HepG2 (cell line): ENCODE data around the gene PNKD. TPM values are rescaled to one million over a fixed set of nuclear protein-coding genes. Genes with fewer than 3 reads are reported as not detected.

Experiments
- ATAC-seq: fragments of 200-7000 bp; cut with Tn5 transposase; 3 replicates; pipeline ENCODE4 v1.9.1; 2020; ENCODE audit warnings: mild to moderate bottlenecking, moderate library complexity
- BruUV-seq: library from RNA; stranded (reverse); fragments of 400-500 nt; replicated peaks from 2 replicates; lab custom pipeline; 2021; lab: Mats Ljungman, UMichigan
- CTCF ChIA-PET: fragments of 300-600 bp; formaldehyde crosslinking; extraction: SDS; loops from one replicate; lab custom pipeline; 2021; ENCODE audit warnings: low total read pairs, inconsistent platforms, low intra/inter-chr PET ratio; lab: Yijun Ruan, JAX
- POLR2A ChIA-PET: fragments of 350-600 bp; sonication (Branson Sonifier 250); formaldehyde crosslinking; loops from one replicate; lab custom pipeline; 2020; ENCODE audit warnings: antibody characterized with exemption, inconsistent platforms; lab: Yijun Ruan, JAX
- DNase-seq: peaks from one replicate; pipeline ENCODE4 v3.0.0-alpha.2; 2015; ENCODE audit warnings: low spot score
- FAIRE-seq: peaks from 3 replicates; lab custom pipeline; 2011; peaks lifted over from hg19 to GRCh38; lab: Jason Lieb, UNC
- H2AFZ ChIP-seq: one replicate; pipeline ENCODE4 v1.6.1; 2011; ENCODE audit warnings: low read length, inconsistent platforms
- H3K27ac ChIP-seq: fragments of 300-600 bp; 3 replicates; pipeline ENCODE4 v1.8.0; 2011; ENCODE audit warnings: mixed run types, mild to moderate bottlenecking, mixed read lengths, low read length, inconsistent platforms; ENCODE audit not compliant: insufficient read depth; ENCODE audit errors: extremely low read length
- H3K27me3 ChIP-seq, 2 experiments: fragments of 200-600 bp in 1 of 2; 2 replicates in 1 of 2; 3 replicates in 1 of 2; pipeline versions ENCODE4 v1.6.0 to v1.8.0; 2011; ENCODE audit warnings: low read length in 2 of 2, mild to moderate bottlenecking in 2 of 2, moderate library complexity in 2 of 2, inconsistent platforms in 1 of 2; ENCODE audit not compliant: insufficient read depth in 2 of 2, control insufficient read depth in 1 of 2
- H3K36me3 ChIP-seq, 2 experiments: fragments of 200-600 bp in 1 of 2; replicated peaks in 1 of 2; 2 replicates in 1 of 2; 3 replicates in 1 of 2; pipeline versions ENCODE4 v1.5.1 to v1.8.0; 2011; ENCODE audit warnings: low read length in 2 of 2, inconsistent platforms in 1 of 2; ENCODE audit not compliant: insufficient read depth in 2 of 2, control insufficient read depth in 1 of 2
- H3K4me1 ChIP-seq: 2 replicates; pipeline ENCODE4 v1.5.1; 2012; ENCODE audit warnings: low read length, inconsistent platforms; ENCODE audit not compliant: insufficient read depth
- H3K4me2 ChIP-seq: 2 replicates; pipeline ENCODE4 v1.6.0; 2011; ENCODE audit warnings: low read depth, low read length, inconsistent platforms
- H3K4me3 ChIP-seq, 3 experiments: fragments of 200-600 bp in 1 of 3; sonication (generic), shearing (Covaris generic) in 1 of 3; replicated peaks in 1 of 3; 2 replicates each; pipeline ENCODE4 v1.5.1; 2011 to 2016; ENCODE audit warnings: low read length in 3 of 3, inconsistent platforms in 2 of 3, low read depth in 2 of 3, mild to moderate bottlenecking in 2 of 3, control low read depth in 1 of 3, mixed read lengths in 1 of 3; ENCODE audit not compliant: insufficient read depth in 1 of 3
- H3K79me2 ChIP-seq: one replicate; pipeline ENCODE4 v1.6.1; 2011; ENCODE audit warnings: low read length, inconsistent platforms; ENCODE audit not compliant: insufficient read depth
- H3K9ac ChIP-seq: 2 replicates; pipeline ENCODE4 v1.6.0; 2011; ENCODE audit warnings: mild to moderate bottlenecking, low read depth, low read length, inconsistent platforms; ENCODE audit not compliant: insufficient read depth
- H3K9me3 ChIP-seq: 2 replicates; pipeline ENCODE4 v1.5.1; 2012; ENCODE audit warnings: mild to moderate bottlenecking, low read length
- H4K20me1 ChIP-seq: 2 replicates; pipeline ENCODE4 v1.6.0; 2011; ENCODE audit warnings: inconsistent platforms, mild to moderate bottlenecking, low read length, moderate library complexity; ENCODE audit not compliant: insufficient read depth
- AGO2 ChIP-seq: fragments of 200-400 bp; formaldehyde crosslinking; optimal IDR thresholded peaks from 2 replicates; pipeline ENCODE3; 2017; ENCODE audit warnings: mild to moderate bottlenecking, low read depth, low read length, moderate library complexity
- NFAT5 ChIP-seq: sonication (generic); formaldehyde crosslinking; IDR thresholded peaks from 2 replicates; pipeline ENCODE4 v1.4.0; 2020; ENCODE audit warnings: missing genetic modification reagents
- PRDM10 ChIP-seq: sonication (generic); formaldehyde crosslinking; IDR thresholded peaks from 2 replicates; pipeline ENCODE4 v1.4.0; 2020; ENCODE audit warnings: low read depth, missing genetic modification reagents
- ZFP91 ChIP-seq: sonication (generic); formaldehyde crosslinking; IDR thresholded peaks from 2 replicates; pipeline ENCODE4 v1.9.0; 2022; ENCODE audit warnings: missing genetic modification reagents, mild to moderate bottlenecking, borderline replicate concordance
- WGBS: methylation state at CpG from one replicate; pipeline ENCODE4 v1.1.6; 2017; ENCODE audit warnings: low lambda C conversion rate; 5-methylcytosine and 5-hydroxymethylcytosine counted together
- in situ Hi-C: cut with HindIII; loops from 2 replicates; pipeline ENCODE4 v1.10.0; 2017; ENCODE audit warnings: low pct_unique_long_range_greater_than_20kb; ENCODE audit not compliant: extremely low pct_ligation_motif_present
- intact Hi-C: fragments of 100-400 bp; cut with micrococcal nuclease; formaldehyde crosslinking; loops from one replicate; pipeline ENCODE4 v1.10.0; 2022; ENCODE audit not compliant: unreplicated experiment
- polyA plus RNA-seq, 8 experiments: library from polyadenylated mRNA; depleted of rRNA in 3 of 8; stranded (reverse) in 7 of 8; unstranded in 1 of 8; fragments of >200 nt; fragmentation: Illumina TruSeq in 4 of 8; extraction: Trizol in 4 of 8; gene quantifications; 2 replicates each; pipeline versions ENCODE4 v1.2.1 to v1.2.3, GENCODE V29; 2011 to 2016; ENCODE audit warnings: low read depth in 4 of 8, missing spikeins in 1 of 8, mixed read lengths in 1 of 8; ENCODE audit not compliant: insufficient read depth in 1 of 8
- total RNA-seq, 5 experiments: library from RNA; depleted of rRNA; stranded (reverse); fragments of >200 nt; fragmentation: Illumina TruSeq; extraction: Trizol; gene quantifications; 2 replicates each; pipeline ENCODE4 v1.2.3, GENCODE V29; 2016; ENCODE audit warnings: low read depth in 1 of 5

The PNKD gene
- total and polyA plus RNA-seq, 2 of the 13 experiments (the other 11 are each of a cell fraction or from before 2014, with no cell fraction given), result 55.9 to 80.4 TPM

DNA sequence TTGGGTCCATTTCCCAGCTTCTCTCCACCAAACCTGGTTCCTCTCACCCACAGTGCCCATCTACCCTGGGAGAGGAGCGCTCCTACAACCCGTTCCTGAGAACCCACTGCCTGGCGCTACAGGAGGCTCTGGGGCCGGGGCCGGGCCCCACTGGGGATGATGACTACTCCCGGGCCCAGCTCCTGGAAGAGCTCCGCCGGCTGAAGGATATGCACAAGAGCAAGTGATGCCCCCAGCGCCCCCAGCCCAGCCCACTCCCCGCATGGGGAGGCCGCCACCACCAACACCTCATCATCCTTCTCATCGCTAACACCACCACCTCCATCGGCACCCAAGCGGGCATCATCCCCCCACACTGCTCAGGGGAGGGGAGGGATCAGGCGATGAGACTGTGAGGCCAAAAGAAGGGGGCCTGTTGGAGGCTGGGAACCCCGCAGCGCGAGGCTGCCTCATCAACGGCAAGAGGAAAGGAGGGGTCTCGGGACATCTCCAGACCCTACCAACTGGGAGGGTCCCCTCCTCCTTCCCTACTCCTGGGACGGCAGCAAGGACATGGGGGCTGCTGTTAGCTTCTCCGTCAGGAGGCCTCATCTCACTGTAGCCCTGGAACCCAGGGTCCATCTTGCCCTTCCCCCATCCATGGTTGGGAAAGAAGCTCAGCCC is 74.6 kb downstream of the PNKD start:
- Histone ChIP-seq H3K27ac (no peak overlapping the region), H3K4me1 (peaks cover 7% of the 10 kb centered on the region; the same call in 1 of the 2 replicates), H3K9me3 (no peaks in the 10 kb centered on the region), H3K27me3 (no peaks in the 10 kb centered on the region), H4K20me1 (no peaks in the 10 kb centered on the region), H3K36me3 (peaks cover 9 to 10% of the 10 kb centered on the region in 2 experiments), H3K79me2 (no peaks in the 10 kb centered on the region), H3K9ac (no peak overlapping the region), H3K4me3 (no peak overlapping the region), H2AFZ (no peak overlapping the region), H3K4me2 (no peak overlapping the region)
- in situ Hi-C loops (no loop called here), intact Hi-C loops (no loop called here)
- POLR2A ChIA-PET, result interaction anchor here (1.0 kb wide), 1 partner anchor 20 kb away, joined by 3 read pairs; no protein-coding TSS in a partner anchor
- DNase-seq, result no peak
- BruUV-seq, result no TSS peak
- ATAC-seq, result no peak
- no peak for FAIRE-seq
- CTCF ChIA-PET, result no interaction called here
- 96% methylated on average over 15 of the region's 22 CpGs for WGBS
- TF ChIP-seq ZFP91 (0 out of 2 replicates have a peak, but pooled peaks have one; percentile 8), AGO2 (peak; percentile 48), PRDM10 (CRISPR knock-in tag) (no peak), NFAT5 (CRISPR knock-in tag) (no peak)
